Parathyroid adenoma (tissue), 2 donors: Measurements from ENCODE around the gene ASMT.
A peak's percentile ranks its signal among the peaks of the same experiment; 100 is the strongest.
"Not testable (repeated sequence)": the region's sequence is repeated elsewhere in the genome, so short reads cannot be mapped to it uniquely, and the experiment has no call there.

ENCODE experiments used
- H2AFZ ChIP-seq: fragments of 300-600 bp; sonication (generic); one replicate; pipeline ENCODE4 v1.7.0; 2017; ENCODE audit warnings: antibody characterized with exemption, mild to moderate bottlenecking
- H3K27ac ChIP-seq: fragments of 300-600 bp; sonication (generic); one replicate; pipeline ENCODE4 v1.7.0; 2017
- H3K27me3 ChIP-seq: fragments of 300-600 bp; sonication (generic); one replicate; pipeline ENCODE4 v1.7.0; 2017; ENCODE audit warnings: low read length; ENCODE audit not compliant: control insufficient read depth, insufficient read depth
- H3K36me3 ChIP-seq: fragments of 300-600 bp; sonication (generic); one replicate; pipeline ENCODE4 v1.7.0; 2017; ENCODE audit warnings: low read length; ENCODE audit not compliant: control insufficient read depth, insufficient read depth
- H3K4me1 ChIP-seq: fragments of 300-600 bp; sonication (generic); one replicate; pipeline ENCODE4 v1.7.0; 2017; ENCODE audit warnings: control low read depth
- H3K4me2 ChIP-seq: fragments of 300-600 bp; sonication (generic); one replicate; pipeline ENCODE4 v1.7.0; 2017; ENCODE audit warnings: low read length
- H3K4me3 ChIP-seq: fragments of 300-600 bp; sonication (generic); one replicate; pipeline ENCODE4 v1.7.0; 2017; ENCODE audit warnings: low read depth, low read length
- H3K79me2 ChIP-seq: fragments of 300-600 bp; sonication (generic); one replicate; pipeline ENCODE4 v1.7.0; 2017; ENCODE audit warnings: control low read depth
- H3K9ac ChIP-seq: fragments of 300-600 bp; sonication (generic); one replicate; pipeline ENCODE4 v1.7.0; 2017; ENCODE audit warnings: mild to moderate bottlenecking
- H3K9me3 ChIP-seq: fragments of 300-600 bp; sonication (generic); one replicate; pipeline ENCODE4 v1.7.0; 2017; ENCODE audit warnings: low read length; ENCODE audit not compliant: control insufficient read depth
- TF ChIP-seq, protein P1 (sequence below): fragments of 300-600 bp; sonication (generic); IDR thresholded peaks from one replicate; pipeline ENCODE4 v1.7.0; 2017; ENCODE audit warnings: antibody characterized with exemption, mild to moderate bottlenecking
- donor health status: primary hyperparathyroidism.

ASMT gene

DNA sequence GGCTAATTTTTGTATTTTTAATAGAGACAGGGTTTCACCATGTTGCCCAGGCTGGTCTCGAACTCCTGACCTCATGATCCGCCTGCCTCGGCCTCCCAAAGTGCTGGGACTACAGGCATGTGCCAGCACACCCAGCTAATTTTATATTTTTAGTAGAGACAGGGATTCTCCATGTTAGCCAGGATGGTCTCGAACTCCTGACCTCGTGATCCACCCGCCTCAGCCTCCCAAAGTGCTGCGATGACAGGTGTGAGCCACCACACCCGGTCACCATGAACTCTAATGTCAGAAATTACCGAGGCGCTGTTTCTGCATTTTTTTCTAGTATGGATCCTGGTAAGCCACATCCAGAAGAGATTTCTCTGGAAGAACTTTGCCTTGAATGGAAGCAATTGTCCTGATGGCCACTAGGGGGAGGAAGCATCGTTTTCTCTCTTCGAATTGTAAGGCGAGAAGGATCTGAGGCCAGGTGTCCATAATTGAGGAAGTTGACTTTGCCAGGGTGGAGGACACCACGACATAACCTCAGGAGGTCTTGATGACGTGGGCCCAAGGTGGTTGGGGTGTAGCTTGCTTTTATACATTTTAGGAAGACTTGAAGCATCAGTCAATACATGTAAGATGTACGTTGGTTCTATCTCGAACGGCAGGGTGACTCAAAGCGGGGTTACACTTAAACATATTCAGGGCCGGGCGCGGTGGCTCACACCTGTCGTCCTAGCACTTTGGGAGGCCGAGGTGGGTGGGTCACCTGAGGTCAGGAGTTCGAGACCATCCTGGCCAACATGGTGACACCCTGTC, 37.4 kb downstream of the ASMT start:
- not testable (repeated sequence) for H3K36me3 ChIP-seq, H3K4me2 ChIP-seq, H3K9ac ChIP-seq, H3K4me1 ChIP-seq, H3K79me2 ChIP-seq, H3K27me3 ChIP-seq, H3K4me3 ChIP-seq, H2AFZ ChIP-seq, H3K9me3 ChIP-seq, H3K27ac ChIP-seq
- TF ChIP-seq, protein P1, sequence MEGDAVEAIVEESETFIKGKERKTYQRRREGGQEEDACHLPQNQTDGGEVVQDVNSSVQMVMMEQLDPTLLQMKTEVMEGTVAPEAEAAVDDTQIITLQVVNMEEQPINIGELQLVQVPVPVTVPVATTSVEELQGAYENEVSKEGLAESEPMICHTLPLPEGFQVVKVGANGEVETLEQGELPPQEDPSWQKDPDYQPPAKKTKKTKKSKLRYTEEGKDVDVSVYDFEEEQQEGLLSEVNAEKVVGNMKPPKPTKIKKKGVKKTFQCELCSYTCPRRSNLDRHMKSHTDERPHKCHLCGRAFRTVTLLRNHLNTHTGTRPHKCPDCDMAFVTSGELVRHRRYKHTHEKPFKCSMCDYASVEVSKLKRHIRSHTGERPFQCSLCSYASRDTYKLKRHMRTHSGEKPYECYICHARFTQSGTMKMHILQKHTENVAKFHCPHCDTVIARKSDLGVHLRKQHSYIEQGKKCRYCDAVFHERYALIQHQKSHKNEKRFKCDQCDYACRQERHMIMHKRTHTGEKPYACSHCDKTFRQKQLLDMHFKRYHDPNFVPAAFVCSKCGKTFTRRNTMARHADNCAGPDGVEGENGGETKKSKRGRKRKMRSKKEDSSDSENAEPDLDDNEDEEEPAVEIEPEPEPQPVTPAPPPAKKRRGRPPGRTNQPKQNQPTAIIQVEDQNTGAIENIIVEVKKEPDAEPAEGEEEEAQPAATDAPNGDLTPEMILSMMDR, result peak; percentile 52

DNA sequence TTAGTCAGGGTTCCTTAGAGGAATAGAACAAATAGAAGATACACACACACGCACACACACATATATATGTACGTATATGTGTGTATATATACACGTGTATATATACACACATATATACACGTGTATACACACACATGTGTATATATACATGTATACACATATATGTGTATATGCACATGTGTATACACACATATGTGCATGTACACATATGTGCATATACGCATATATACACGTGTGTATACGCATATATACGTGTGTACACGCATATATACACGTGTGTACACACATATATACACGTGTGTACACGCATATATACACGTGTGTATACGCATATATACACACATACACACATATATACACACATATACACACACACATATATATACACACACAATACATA, 41.5 kb downstream of the ASMT start:
- no peaks in the 10 kb centered on the region for H3K9me3 ChIP-seq
- TF ChIP-seq, protein P1, result no peak
- H3K9ac ChIP-seq, result no peak overlapping the region
- H3K4me1 ChIP-seq, result no peaks in the 10 kb centered on the region
- H2AFZ ChIP-seq, result no peak overlapping the region
- H3K4me2 ChIP-seq, result no peak overlapping the region
- H3K27ac ChIP-seq, result no peak overlapping the region
- H3K79me2 ChIP-seq, result no peaks in the 10 kb centered on the region
- H3K36me3 ChIP-seq, result no peaks in the 10 kb centered on the region
- no peak overlapping the region for H3K4me3 ChIP-seq
- H3K27me3 ChIP-seq, result no peaks in the 10 kb centered on the region

DNA sequence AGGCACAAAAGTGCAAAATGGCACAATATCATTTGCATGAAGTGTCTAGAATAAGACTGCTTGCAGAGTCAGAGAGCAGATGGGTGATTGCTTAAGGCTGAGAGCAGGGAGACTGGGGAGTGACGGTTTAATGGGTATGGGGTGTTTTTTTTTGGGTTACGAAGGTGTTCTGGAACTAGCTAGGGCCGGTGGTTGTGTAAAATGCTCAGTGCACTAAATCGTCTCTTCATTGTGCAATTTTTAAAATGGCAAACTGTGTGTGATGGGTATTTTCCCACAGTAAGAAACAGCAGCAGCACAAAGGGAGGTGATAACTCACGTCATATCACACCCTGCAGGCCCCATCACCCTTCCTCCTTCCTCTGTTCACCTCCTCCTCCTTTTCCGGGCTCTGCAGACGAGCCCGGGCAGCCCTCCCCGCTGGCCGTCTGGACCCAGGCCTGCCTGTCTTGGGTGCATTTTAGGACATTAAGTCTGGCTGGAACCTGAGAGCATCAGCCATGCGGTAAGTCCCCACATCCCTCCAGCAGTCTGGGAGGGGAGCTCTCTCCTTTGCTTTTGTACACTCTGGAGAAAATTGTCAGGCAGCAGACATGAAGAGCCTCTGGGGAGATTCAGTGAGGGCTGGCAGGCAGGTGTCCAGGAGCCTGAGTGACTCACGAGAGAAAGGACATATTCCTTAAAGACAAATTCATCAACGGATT, 42.7 kb downstream of the ASMT start:
- Histone ChIP-seq H3K4me1 (no peaks in the 10 kb centered on the region), H3K4me2 (no peak overlapping the region), H3K79me2 (no peaks in the 10 kb centered on the region), H3K9me3 (no peaks in the 10 kb centered on the region), H3K27me3 (no peaks in the 10 kb centered on the region), H2AFZ (peak overlapping the region; percentile 61), H3K4me3 (no peak overlapping the region), H3K27ac (no peak overlapping the region), H3K36me3 (no peaks in the 10 kb centered on the region), H3K9ac (no peak overlapping the region)
- TF ChIP-seq, protein P1, result no peak

GRCh38 chrX:1658071-1658491, 43.2 kb downstream of the ASMT start:
- Histone ChIP-seq H3K4me1 (no peaks in the 10 kb centered on the region), H3K9me3 (no peaks in the 10 kb centered on the region), H3K79me2 (no peaks in the 10 kb centered on the region), H3K4me2 (no peak overlapping the region), H3K36me3 (no peaks in the 10 kb centered on the region), H2AFZ (peak overlapping the region; percentile 61), H3K27me3 (no peaks in the 10 kb centered on the region), H3K4me3 (no peak overlapping the region), H3K9ac (no peak overlapping the region), H3K27ac (no peak overlapping the region)
- TF ChIP-seq, protein P1, result no peak
